Activated naive CD4-positive, alpha-beta T cell treated with anti-CD3 and anti-CD28 coated beads, Interleukin-2, amount 50 U/mL, for 16 hours (primary cell): Measurements from ENCODE around the gene RSPH9.
"Not testable (repeated sequence)": the region's sequence is repeated elsewhere in the genome, so short reads cannot be mapped to it uniquely, and the experiment has no call there.

Source experiments
- DNase-seq: peaks from one replicate; pipeline ENCODE4 v3.0.0-alpha.2; 2020

Gene RSPH9

GRCh38 chr6:43689421-43689820, 44.6 kb downstream of the RSPH9 start:
- DNase-seq = no peak

GRCh38 chr6:43695215-43695966, 50.6 kb downstream of the RSPH9 start:
- no peak for DNase-seq

- DNase-seq = no peak
Observed at GRCh38 chr6:43695967-43696291, 51.1 kb downstream of the RSPH9 start.

GRCh38 chr6:43697421-43697820, 52.6 kb downstream of the RSPH9 start:
- DNase-seq = no peak

GRCh38 chr6:43698584-43699349, 53.9 kb downstream of the RSPH9 start:
- no peak for DNase-seq

GRCh38 chr6:43699564-43700186, 54.8 kb downstream of the RSPH9 start:
- no peak for DNase-seq

GRCh38 chr6:43700939-43701560, 56.2 kb downstream of the RSPH9 start:
- DNase-seq = not testable (repeated sequence)

GRCh38 chr6:43702171-43702533, 57.3 kb downstream of the RSPH9 start:
- no peak for DNase-seq

GRCh38 chr6:43702534-43703440, 58.0 kb downstream of the RSPH9 start:
- peak; percentile 13 for DNase-seq

- no peak for DNase-seq
Observed at GRCh38 chr6:43703512-43704429, 58.9 kb downstream of the RSPH9 start.

GRCh38 chr6:43705996-43706395, 61.2 kb downstream of the RSPH9 start:
- DNase-seq = no peak

GRCh38 chr6:43706788-43707187, 62.0 kb downstream of the RSPH9 start:
- DNase-seq = no peak

- no peak for DNase-seq
Observed at GRCh38 chr6:43707269-43707668, 62.4 kb downstream of the RSPH9 start.

- no peak for DNase-seq
Observed at GRCh38 chr6:43707767-43708166, 62.9 kb downstream of the RSPH9 start.

GRCh38 chr6:43708860-43709653, 64.2 kb downstream of the RSPH9 start:
- DNase-seq = no peak

- DNase-seq = no peak
Observed at GRCh38 chr6:43709654-43710303, 64.9 kb downstream of the RSPH9 start.

GRCh38 chr6:43710576-43710975, 65.7 kb downstream of the RSPH9 start:
- no peak for DNase-seq

- no peak for DNase-seq
Observed at GRCh38 chr6:43712579-43712978, 67.7 kb downstream of the RSPH9 start.

GRCh38 chr6:43713643-43714310, 68.9 kb downstream of the RSPH9 start:
- no peak for DNase-seq
